Measurements from ENCODE around the gene ZNF189.

The ZNF189 gene

GRCh38 chr9:101393135-101393534 lies 5.5 kb upstream of the ZNF189 start:
- no peaks in the 10 kb centered on the region for H3K27me3 Mint-ChIP-seq
- H3K27ac Mint-ChIP-seq: no peak overlapping the region
- CTCF ChIA-PET: no interaction called here
- H3K36me3 Mint-ChIP-seq: peaks cover 75% of the 10 kb centered on the region
- peaks cover 40% of the 10 kb centered on the region for H3K4me1 Mint-ChIP-seq
- no peak for DNase-seq
- peaks cover 20% of the 10 kb centered on the region for H3K9me3 Mint-ChIP-seq
- no peak overlapping the region for H3K4me3 Mint-ChIP-seq

GRCh38 chr9:101394687-101395086 lies 4.0 kb upstream of the ZNF189 start:
- H3K27me3 Mint-ChIP-seq: peaks cover 3% of the 10 kb centered on the region
- H3K27ac Mint-ChIP-seq: no peak overlapping the region
- CTCF ChIA-PET: no interaction called here
- peaks cover 66% of the 10 kb centered on the region for H3K36me3 Mint-ChIP-seq
- no peak overlapping the region for H3K4me3 Mint-ChIP-seq
- peaks cover 20% of the 10 kb centered on the region for H3K9me3 Mint-ChIP-seq
- H3K4me1 Mint-ChIP-seq: peaks cover 42% of the 10 kb centered on the region
- DNase-seq: no peak

- Mint-ChIP-seq H3K27ac (peak overlapping the region; percentile 98), H3K4me3 (peak overlapping the region; percentile 96), H3K36me3 (peaks cover 72% of the 10 kb centered on the region), H3K27me3 (peaks cover 3% of the 10 kb centered on the region), H3K4me1 (peaks cover 61% of the 10 kb centered on the region), H3K9me3 (peaks cover 18% of the 10 kb centered on the region)
- no peak for DNase-seq
- CTCF ChIA-PET: no interaction called here
Observed at GRCh38 chr9:101397746-101398067, 944 bp upstream of the ZNF189 start.

GRCh38 chr9:101398930-101399642 lies 435 bp downstream of the ZNF189 start:
- Mint-ChIP-seq H3K9me3 (peaks cover 18% of the 10 kb centered on the region), H3K27me3 (peaks cover 3% of the 10 kb centered on the region), H3K36me3 (peaks cover 73% of the 10 kb centered on the region), H3K27ac (peak overlapping the region; percentile 98), H3K4me1 (peaks cover 58% of the 10 kb centered on the region), H3K4me3 (peak overlapping the region; percentile 96)
- no peak for DNase-seq
- CTCF ChIA-PET: interaction anchor here (3.6 kb wide), 1 partner anchor 11 kb away, joined by 13 read pairs; no protein-coding TSS in a partner anchor

GRCh38 chr9:101399643-101399970 lies 956 bp downstream of the ZNF189 start:
- peak overlapping the region; percentile 96 for H3K4me3 Mint-ChIP-seq
- H3K27me3 Mint-ChIP-seq: peaks cover 3% of the 10 kb centered on the region
- H3K36me3 Mint-ChIP-seq: peaks cover 72% of the 10 kb centered on the region
- no peak for DNase-seq
- H3K4me1 Mint-ChIP-seq: peaks cover 55% of the 10 kb centered on the region
- peak overlapping the region; percentile 98 for H3K27ac Mint-ChIP-seq
- CTCF ChIA-PET: interaction anchor here (3.6 kb wide), 1 partner anchor 11 kb away, joined by 13 read pairs; no protein-coding TSS in a partner anchor
- H3K9me3 Mint-ChIP-seq: peaks cover 14% of the 10 kb centered on the region

GRCh38 chr9:101400120-101400519 lies 1.5 kb downstream of the ZNF189 start:
- H3K36me3 Mint-ChIP-seq: peaks cover 73% of the 10 kb centered on the region
- H3K4me3 Mint-ChIP-seq: peak overlapping the region; percentile 96
- peaks cover 50% of the 10 kb centered on the region for H3K4me1 Mint-ChIP-seq
- peak overlapping the region; percentile 98 for H3K27ac Mint-ChIP-seq
- H3K9me3 Mint-ChIP-seq: peaks cover 18% of the 10 kb centered on the region
- no peak for DNase-seq
- H3K27me3 Mint-ChIP-seq: peaks cover 3% of the 10 kb centered on the region
- CTCF ChIA-PET: interaction anchor here (3.6 kb wide), 1 partner anchor 12 kb away, joined by 13 read pairs; no protein-coding TSS in a partner anchor

GRCh38 chr9:101403516-101404285 lies 5.0 kb downstream of the ZNF189 start:
- Mint-ChIP-seq H3K27me3 (peaks cover under 1% of the 10 kb centered on the region), H3K4me3 (no peak overlapping the region), H3K36me3 (peaks cover 83% of the 10 kb centered on the region), H3K4me1 (peaks cover 25% of the 10 kb centered on the region), H3K27ac (no peak overlapping the region), H3K9me3 (peaks cover 44% of the 10 kb centered on the region)
- CTCF ChIA-PET: interaction anchor here (0.8 kb wide), 1 partner anchor 45 kb away, joined by 3 read pairs; no protein-coding TSS in a partner anchor
- DNase-seq: no peak

- Mint-ChIP-seq H3K4me1 (no peaks in the 10 kb centered on the region), H3K4me3 (no peak overlapping the region), H3K36me3 (peaks cover 62% of the 10 kb centered on the region), H3K27me3 (no peaks in the 10 kb centered on the region), H3K9me3 (peaks cover 77% of the 10 kb centered on the region), H3K27ac (no peak overlapping the region)
- CTCF ChIA-PET: interaction anchor here (0.5 to 1.0 kb wide), 2 partner anchors 20 to 54 kb away, joined by 3 read pairs; no protein-coding TSS in a partner anchor
- no peak for DNase-seq
Observed at GRCh38 chr9:101408374-101409078, 9.9 kb downstream of the ZNF189 start.

GRCh38 chr9:101409079-101409477 lies 10.4 kb downstream of the ZNF189 start:
- H3K4me3 Mint-ChIP-seq: no peak overlapping the region
- CTCF ChIA-PET: interaction anchor here (0.5 kb wide), 1 partner anchor 53 kb away, joined by 3 read pairs; no protein-coding TSS in a partner anchor
- H3K9me3 Mint-ChIP-seq: peaks cover 77% of the 10 kb centered on the region
- DNase-seq: no peak
- H3K27me3 Mint-ChIP-seq: no peaks in the 10 kb centered on the region
- peaks cover 57% of the 10 kb centered on the region for H3K36me3 Mint-ChIP-seq
- H3K4me1 Mint-ChIP-seq: no peaks in the 10 kb centered on the region
- H3K27ac Mint-ChIP-seq: no peak overlapping the region

- DNase-seq: no peak
- H3K4me1 Mint-ChIP-seq: no peaks in the 10 kb centered on the region
- no peak overlapping the region for H3K27ac Mint-ChIP-seq
- no peaks in the 10 kb centered on the region for H3K27me3 Mint-ChIP-seq
- CTCF ChIA-PET: no interaction called here
- peaks cover 51% of the 10 kb centered on the region for H3K9me3 Mint-ChIP-seq
- H3K4me3 Mint-ChIP-seq: no peak overlapping the region
- H3K36me3 Mint-ChIP-seq: peaks cover 5% of the 10 kb centered on the region
Observed at GRCh38 chr9:101414839-101415238, 16.2 kb downstream of the ZNF189 start.

GRCh38 chr9:101415578-101415977 lies 16.9 kb downstream of the ZNF189 start:
- H3K4me1 Mint-ChIP-seq: no peaks in the 10 kb centered on the region
- CTCF ChIA-PET: no interaction called here
- H3K4me3 Mint-ChIP-seq: no peak overlapping the region
- peaks cover 5% of the 10 kb centered on the region for H3K36me3 Mint-ChIP-seq
- H3K27ac Mint-ChIP-seq: no peak overlapping the region
- peaks cover 45% of the 10 kb centered on the region for H3K9me3 Mint-ChIP-seq
- no peaks in the 10 kb centered on the region for H3K27me3 Mint-ChIP-seq
- no peak for DNase-seq

- H3K27me3 Mint-ChIP-seq: no peaks in the 10 kb centered on the region
- CTCF ChIA-PET: no interaction called here
- H3K4me1 Mint-ChIP-seq: no peaks in the 10 kb centered on the region
- no peak overlapping the region for H3K4me3 Mint-ChIP-seq
- peaks cover 32% of the 10 kb centered on the region for H3K9me3 Mint-ChIP-seq
- H3K36me3 Mint-ChIP-seq: peaks cover 3% of the 10 kb centered on the region
- no peak for DNase-seq
- H3K27ac Mint-ChIP-seq: peak overlapping the region; percentile 9
Observed at GRCh38 chr9:101417389-101417788, 18.7 kb downstream of the ZNF189 start.

GRCh38 chr9:101417977-101418376 lies 19.3 kb downstream of the ZNF189 start:
- Mint-ChIP-seq H3K4me3 (no peak overlapping the region), H3K4me1 (no peaks in the 10 kb centered on the region), H3K27ac (no peak overlapping the region), H3K9me3 (peaks cover 27% of the 10 kb centered on the region), H3K36me3 (peaks cover 3% of the 10 kb centered on the region), H3K27me3 (no peaks in the 10 kb centered on the region)
- no peak for DNase-seq
- CTCF ChIA-PET: no interaction called here

Measured in activated naive CD4-positive, alpha-beta T cell treated with anti-CD3 and anti-CD28 coated beads, Interleukin-2, amount 10 ng/mL, durations not matched to agents 7 days and 5 days (primary cell).